Gastrocnemius medialis (tissue), 4 donors: ENCODE data around the gene UBIAD1. TPM values are rescaled to one million over a fixed set of nuclear protein-coding genes. Genes with fewer than 3 reads are reported as not detected.

Experiments used
- ATAC-seq, 2 donors: fragments of 150-250 bp; one replicate each; pipeline ENCODE4 v1.9.1; 2016
- DNase-seq, 2 donors: peaks; one replicate each; pipeline ENCODE4 v3.0.0-alpha.2; 2019
- H3K27ac ChIP-seq, 4 donors: fragments of 200-600 bp; sonication (generic); 1 replicate in 1 of 4; 2 replicates in 3 of 4; pipeline ENCODE4 v1.5.1; 2016 to 2018; ENCODE audit warnings: mild to moderate bottlenecking in 2 of 4, moderate library complexity in 1 of 4
- H3K27me3 ChIP-seq, 3 donors: fragments of 200-600 bp; sonication (generic) in 2 of 3; 1 replicate in 1 of 3; 2 replicates in 2 of 3; pipeline versions ENCODE4 v1.5.1 to v1.6.0; 2016 to 2019; ENCODE audit warnings: mild to moderate bottlenecking in 1 of 3, moderate library complexity in 1 of 3
- H3K36me3 ChIP-seq, 2 donors: fragments of 200-600 bp; sonication (generic) in 1 of 2; one replicate each; pipeline ENCODE4 v1.5.1; 2017 to 2018
- H3K4me1 ChIP-seq, 2 donors: fragments of 200-600 bp; sonication (generic) in 1 of 2; one replicate each; pipeline ENCODE4 v1.5.1; 2016 to 2017; ENCODE audit warnings: mild to moderate bottlenecking in 2 of 2
- H3K4me3 ChIP-seq, 4 donors: fragments of 200-600 bp; sonication (generic) in 3 of 4; 1 replicate in 1 of 4; 2 replicates in 3 of 4; pipeline ENCODE4 v1.5.1; 2016 to 2019; ENCODE audit warnings: mild to moderate bottlenecking in 2 of 4
- H3K9me3 ChIP-seq, 3 donors: fragments of 200-600 bp; sonication (generic) in 2 of 3; 1 replicate in 1 of 3; 2 replicates in 2 of 3; pipeline ENCODE4 v1.5.1; 2016 to 2019
- CTCF ChIP-seq, 5 experiments: fragments of 450-650 bp in 3 of 5; fragments of 200-600 bp in 2 of 5; sonication (generic) in 2 of 5; IDR thresholded peaks in 4 of 5; conservative IDR thresholded peaks in 1 of 5; 1 replicate in 4 of 5; 2 replicates in 1 of 5; pipeline ENCODE4 v1.5.1; 2016 to 2019; ENCODE audit warnings: antibody characterized with exemption in 5 of 5, mild to moderate bottlenecking in 3 of 5, moderate library complexity in 3 of 5
- POLR2A ChIP-seq, 2 donors: fragments of 450-650 bp; IDR thresholded peaks; one replicate each; pipeline ENCODE4 v1.6.1; 2017; ENCODE audit warnings: antibody characterized with exemption in 2 of 2, mild to moderate bottlenecking in 2 of 2, moderate library complexity in 2 of 2
- in situ Hi-C, 4 donors: fragments of 200-750 bp; cut with MboI; loops; one replicate each; pipeline versions ENCODE4 v1.15.0 to v1.8.0; 2017; ENCODE audit warnings: low sequenced_read_pairs in 4 of 4
- intact Hi-C: fragments of 100-400 bp; cut with DNase I; formaldehyde crosslinking; loops from one replicate; pipeline ENCODE4 v1.15.1; 2023; ENCODE audit warnings: low total_unique reads
- total RNA-seq, 4 donors: library from RNA; depleted of rRNA; stranded (reverse); fragments of >200 nt; gene quantifications; one replicate each; pipeline versions ENCODE4 v1.1.0 to v1.2.3, GENCODE V29; 2016

Gene UBIAD1
- total RNA-seq, 4 donors from 2014 or later = 15.1 to 24.5 (median 20.2) TPM

GRCh38 chr1:11309385-11309784, 36.4 kb downstream of the UBIAD1 start:
- intact Hi-C loops (no loop called here), in situ Hi-C loops (loop anchor here in 1 of 4 donors (25.0 kb wide), 1 partner anchor 328 kb away; no protein-coding TSS in a partner anchor)
- DNase-seq = no peak
- ATAC-seq = no peak
- Histone ChIP-seq H3K4me1 (no peaks in the 10 kb centered on the region), H3K27ac (no peak overlapping the region), H3K9me3 (no peaks in the 10 kb centered on the region), H3K4me3 (no peak overlapping the region), H3K27me3 (no peaks in the 10 kb centered on the region), H3K36me3 (no peaks in the 10 kb centered on the region)
- no peak for TF ChIP-seq POLR2A (IDR thresholded peaks at IDR 0.05)

- no peak overlapping the region for H3K27ac ChIP-seq
- no peak overlapping the region for H3K4me3 ChIP-seq
- intact Hi-C loops = no loop called here
- no peaks in the 10 kb centered on the region for H3K27me3 ChIP-seq
- no peaks in the 10 kb centered on the region for H3K36me3 ChIP-seq
- DNase-seq (no peak), ATAC-seq (no peak)
- H3K9me3 ChIP-seq = no peaks in the 10 kb centered on the region
- TF ChIP-seq POLR2A (IDR thresholded peaks at IDR 0.05) (no peak), CTCF (IDR thresholded peaks at IDR 0.05 in 4 of 5, conservative IDR thresholded peaks at IDR 0.05 in 1 of 5) (no peak)
- in situ Hi-C loops = loop anchor here in 1 of 4 donors (25.0 kb wide), 1 partner anchor 325 kb away; no protein-coding TSS in a partner anchor
- no peaks in the 10 kb centered on the region for H3K4me1 ChIP-seq
Observed at GRCh38 chr1:11311816-11312755, 39.1 kb downstream of the UBIAD1 start.

GRCh38 chr1:11314959-11315358, 42.0 kb downstream of the UBIAD1 start:
- intact Hi-C loops (no loop called here), in situ Hi-C loops (loop anchor here in 1 of 4 donors (25.0 kb wide), 1 partner anchor 322 kb away; no protein-coding TSS in a partner anchor)
- H3K36me3 ChIP-seq = no peaks in the 10 kb centered on the region
- no peak overlapping the region for H3K27ac ChIP-seq
- no peaks in the 10 kb centered on the region for H3K4me1 ChIP-seq
- DNase-seq = no peak
- no peaks in the 10 kb centered on the region for H3K9me3 ChIP-seq
- no peak for ATAC-seq
- H3K27me3 ChIP-seq = peaks cover 0 to 9% (median 2%) of the 10 kb centered on the region in 3 donors
- no peak overlapping the region for H3K4me3 ChIP-seq
- TF ChIP-seq CTCF (IDR thresholded peaks at IDR 0.05 in 4 of 5, conservative IDR thresholded peaks at IDR 0.05 in 1 of 5) (no peak), POLR2A (IDR thresholded peaks at IDR 0.05) (no peak)

- DNase-seq (no peak), ATAC-seq (no peak)
- H3K27ac ChIP-seq = no peak overlapping the region
Observed at GRCh38 chr1:11316701-11317100, 43.7 kb downstream of the UBIAD1 start.

More at GRCh38 chr1:11316701-11317100, 43.7 kb downstream of the UBIAD1 start:
- in situ Hi-C loops = loop anchor here in 1 of 4 donors (25.0 kb wide), 1 partner anchor 321 kb away; no protein-coding TSS in a partner anchor
- intact Hi-C loops = no loop called here
- H3K36me3 ChIP-seq = no peaks in the 10 kb centered on the region
- no peaks in the 10 kb centered on the region for H3K4me1 ChIP-seq
- peaks cover 3 to 10% (median 5%) of the 10 kb centered on the region in 3 donors for H3K27me3 ChIP-seq
- H3K4me3 ChIP-seq = no peak overlapping the region
- TF ChIP-seq CTCF (IDR thresholded peaks at IDR 0.05 in 4 of 5, conservative IDR thresholded peaks at IDR 0.05 in 1 of 5) = no peak
- no peak for TF ChIP-seq POLR2A (IDR thresholded peaks at IDR 0.05)
- no peaks in the 10 kb centered on the region for H3K9me3 ChIP-seq
